Endothelial cell of umbilical vein (primary cell): ENCODE results near the gene NRK. TPM values are rescaled to one million over a fixed set of nuclear protein-coding genes. Genes with fewer than 3 reads are reported as not detected.

Experiments used
- BruUV-seq: library from RNA; stranded (reverse); fragments of 400-500 nt; replicated peaks from 2 replicates; lab custom pipeline; 2021; lab: Mats Ljungman, UMichigan
- CTCF ChIA-PET: fragments of 300-600, 350-600 bp; sonication (Branson Sonifier 250); formaldehyde crosslinking; loops from one replicate; lab custom pipeline; 2021; ENCODE audit warnings: antibody characterized with exemption, inconsistent platforms; lab: Charles Lee
- POLR2A ChIA-PET: fragments of 300-600, 350-600 bp; sonication (Branson Sonifier 250); formaldehyde crosslinking; loops from one replicate; lab custom pipeline; 2021; ENCODE audit warnings: antibody characterized with exemption, inconsistent platforms; lab: Charles Lee
- DNase-seq: peaks from one replicate; pipeline ENCODE4 v3.0.0-alpha.2; 2011; ENCODE audit warnings: low read depth, low spot score
- FAIRE-seq: peaks from 2 replicates; lab custom pipeline; 2011; peaks lifted over from hg19 to GRCh38; lab: Jason Lieb, UNC
- H2AFZ ChIP-seq: 2 replicates; pipeline ENCODE4 v1.6.0; 2012; ENCODE audit warnings: low read depth, low read length, control low read depth, inconsistent platforms
- H3K27ac ChIP-seq: 2 replicates; pipeline ENCODE4 v1.5.1; 2011; ENCODE audit warnings: low read depth, mild to moderate bottlenecking, control low read depth, low read length, moderate library complexity; ENCODE audit not compliant: insufficient read depth
- H3K27me3 ChIP-seq, 2 experiments: 2 replicates each; pipeline versions ENCODE4 v1.6.0 to v1.6.1; 2011; ENCODE audit warnings: low read length in 2 of 2, mixed read lengths in 1 of 2; ENCODE audit not compliant: control insufficient read depth in 2 of 2, insufficient read depth in 2 of 2
- H3K36me3 ChIP-seq, 2 experiments: 2 replicates in 1 of 2; 3 replicates in 1 of 2; pipeline ENCODE4 v1.5.1; 2011; ENCODE audit warnings: low read length in 2 of 2, mild to moderate bottlenecking in 1 of 2, moderate library complexity in 1 of 2; ENCODE audit not compliant: control insufficient read depth in 2 of 2, insufficient read depth in 2 of 2; ENCODE audit errors: extremely low read depth in 1 of 2
- H3K4me1 ChIP-seq: 3 replicates; pipeline ENCODE4 v1.5.1; 2011; ENCODE audit warnings: mild to moderate bottlenecking, low read length; ENCODE audit not compliant: control insufficient read depth, insufficient read depth; ENCODE audit errors: extremely low read depth
- H3K4me2 ChIP-seq: 2 replicates; pipeline ENCODE4 v1.6.1; 2011; ENCODE audit warnings: low read length, control low read depth, mixed read lengths; ENCODE audit not compliant: insufficient read depth
- H3K4me3 ChIP-seq, 3 experiments: fragments of 200-600 bp in 1 of 3; sonication (generic), shearing (Covaris generic) in 1 of 3; replicated peaks in 1 of 3; 2 replicates each; pipeline ENCODE4 v1.5.1; 2011 to 2016; ENCODE audit warnings: control low read depth in 3 of 3, low read length in 3 of 3, mild to moderate bottlenecking in 2 of 3, inconsistent platforms in 1 of 3, low read depth in 1 of 3, moderate library complexity in 1 of 3; ENCODE audit not compliant: insufficient read depth in 1 of 3
- H3K79me2 ChIP-seq: 2 replicates; pipeline ENCODE4 v1.6.0; 2012; ENCODE audit warnings: low read length, inconsistent platforms; ENCODE audit not compliant: control insufficient read depth, insufficient read depth
- H3K9ac ChIP-seq: replicated peaks from 2 replicates; pipeline ENCODE3; 2011; ENCODE audit warnings: low read length, control low read depth; ENCODE audit not compliant: insufficient read depth; ENCODE audit errors: extremely low read depth
- H3K9me1 ChIP-seq: replicated peaks from 3 replicates; pipeline ENCODE4 v1.6.0; 2011; ENCODE audit warnings: mild to moderate bottlenecking, low read length; ENCODE audit not compliant: control insufficient read depth, insufficient read depth; ENCODE audit errors: extremely low read depth
- H3K9me3 ChIP-seq: replicated peaks from 2 replicates; pipeline ENCODE4 v1.5.1; 2012; ENCODE audit warnings: low read length, inconsistent platforms; ENCODE audit not compliant: control insufficient read depth, insufficient read depth
- H4K20me1 ChIP-seq: replicated peaks from 2 replicates; pipeline ENCODE3; 2011; ENCODE audit warnings: mild to moderate bottlenecking, low read length; ENCODE audit not compliant: control insufficient read depth, insufficient read depth; ENCODE audit errors: extremely low read depth
- CTCF ChIP-seq, 2 donors: IDR thresholded peaks; 1 replicate in 1 of 2; 2 replicates in 1 of 2; pipeline ENCODE4 v1.5.1; 2011; ENCODE audit warnings: low read length in 2 of 2, mild to moderate bottlenecking in 2 of 2, moderate library complexity in 2 of 2, control low read depth in 1 of 2, inconsistent platforms in 1 of 2, low read depth in 1 of 2; ENCODE audit not compliant: insufficient read depth in 1 of 2; ENCODE audit errors: extremely low read depth in 1 of 2
- EZH2 ChIP-seq: IDR thresholded peaks from 2 replicates; pipeline ENCODE4 v1.6.1; 2012; ENCODE audit warnings: borderline replicate concordance, low read depth, mild to moderate bottlenecking, moderate library complexity, low read length, inconsistent platforms; ENCODE audit not compliant: severe bottlenecking
- GATA2 ChIP-seq: IDR thresholded peaks from 2 replicates; pipeline ENCODE4 v1.7.0; 2011; ENCODE audit warnings: low read depth, mild to moderate bottlenecking, moderate library complexity, mixed read lengths, low read length; ENCODE audit not compliant: insufficient read length, insufficient read depth
- JUN ChIP-seq: IDR thresholded peaks from 2 replicates; pipeline ENCODE4 v1.6.1; 2011; ENCODE audit warnings: borderline replicate concordance, low read depth; ENCODE audit not compliant: insufficient read length, insufficient read depth
- MAX ChIP-seq: IDR thresholded peaks from 2 replicates; pipeline ENCODE4 v1.6.1; 2011; ENCODE audit not compliant: insufficient read depth, insufficient read length
- MYC ChIP-seq: IDR thresholded peaks from one replicate; pipeline ENCODE4 v1.6.1; 2011; ENCODE audit warnings: mild to moderate bottlenecking, low read depth, low read length
- POLR2A ChIP-seq: IDR thresholded peaks from 2 replicates; pipeline ENCODE4 v1.6.1; 2012; ENCODE audit warnings: low read depth, mild to moderate bottlenecking, control low read depth, low read length
- POLR2AphosphoS5 ChIP-seq: IDR thresholded peaks from 2 replicates; pipeline ENCODE4 v1.6.1; 2012; ENCODE audit warnings: low read depth, mild to moderate bottlenecking, control low read depth, low read length, moderate library complexity; ENCODE audit not compliant: insufficient read depth
- dilution Hi-C: fragments of 300-500 bp; cut with MboI; formaldehyde crosslinking; loops from one replicate; pipeline ENCODE4 v1.15.0; 2019; ENCODE audit warnings: low sequenced_read_pairs; ENCODE audit not compliant: extremely low pct_ligation_motif_present
- intact Hi-C: fragments of 100-400 bp; cut with micrococcal nuclease; formaldehyde crosslinking; loops from one replicate; pipeline ENCODE4 v1.10.0; 2022
- polyA plus RNA-seq, 4 experiments: library from polyadenylated mRNA; depleted of rRNA in 3 of 4; stranded (reverse) in 3 of 4; unstranded in 1 of 4; fragments of >200 nt; gene quantifications; 2 replicates each; pipeline versions ENCODE4 v1.2.1 to v1.2.3, GENCODE V29; 2011 to 2012; ENCODE audit warnings: missing spikeins in 1 of 4
- total RNA-seq: library from RNA; stranded (reverse); gene quantifications from 2 replicates; pipeline ENCODE4 v1.2.3, GENCODE V29; 2021

The NRK gene
- total and polyA plus RNA-seq, 2 donors (not counting 3 experiments of a cell fraction or from before 2014, with no cell fraction given) = 1.3 to 3.1 TPM

GRCh38 chrX:105973387-105973739 lies 151.0 kb downstream of the NRK start:
- dilution Hi-C loops (no loop called here), intact Hi-C loops (no loop called here)
- Histone ChIP-seq H3K36me3 (no peaks in the 10 kb centered on the region), H2AFZ (no peak overlapping the region), H3K9me1 (no peaks in the 10 kb centered on the region), H3K79me2 (no peaks in the 10 kb centered on the region), H3K4me1 (no peaks in the 10 kb centered on the region), H3K27ac (no peak overlapping the region), H3K4me3 (no peak overlapping the region), H4K20me1 (no peaks in the 10 kb centered on the region), H3K27me3 (no peaks in the 10 kb centered on the region), H3K9me3 (no peaks in the 10 kb centered on the region), H3K9ac (no peak overlapping the region), H3K4me2 (no peak overlapping the region)
- FAIRE-seq = no peak
- no peak for DNase-seq
- ChIA-PET CTCF (no interaction called here), POLR2A (no interaction called here)
- BruUV-seq = no TSS peak
- TF ChIP-seq POLR2AphosphoS5 = no peak
- no peak for TF ChIP-seq CTCF (IDR thresholded peaks at IDR 0.05; ENCODE audit: extremely low read depth in 1 of 2, insufficient read depth in 1 of 2, low read depth in 1 of 2, low read length in 2 of 2)
- TF ChIP-seq EZH2 = no peak
- TF ChIP-seq JUN = no peak
- no peak for TF ChIP-seq POLR2A
- no peak for TF ChIP-seq MYC
- TF ChIP-seq GATA2 = no peak
- no peak for TF ChIP-seq MAX
